GM10248 (cell line): Measurements from ENCODE around the gene ZNF608.

ENCODE experiments used
- CTCF ChIA-PET: fragments of 300-600 bp; sonication (Branson Sonifier 250); formaldehyde crosslinking; extraction: SDS; loops from one replicate; lab custom pipeline; 2021; ENCODE audit warnings: antibody characterized with exemption; lab: Yijun Ruan, JAX
- POLR2A ChIA-PET: fragments of 350-650 bp; sonication (Branson Sonifier 250); formaldehyde crosslinking; extraction: SDS; loops from one replicate; lab custom pipeline; 2020; ENCODE audit warnings: antibody characterized with exemption; lab: Yijun Ruan, JAX
- DNase-seq: peaks from one replicate; pipeline ENCODE4 v3.0.0; 2012; ENCODE audit errors: extremely low spot score
- CTCF ChIP-seq: IDR thresholded peaks from 2 replicates; pipeline ENCODE4 v1.5.1; 2012; ENCODE audit warnings: mild to moderate bottlenecking, low read depth; ENCODE audit errors: extremely low read depth, missing control alignments, control extremely low read depth

ZNF608 gene

GRCh38 chr5:124704594-124705284 lies 41.7 kb downstream of the ZNF608 start:
- POLR2A ChIA-PET, result interaction anchor here (1.1 kb wide), 1 partner anchor 43 kb away, joined by 3 read pairs; no protein-coding TSS in a partner anchor
- TF ChIP-seq CTCF, result no peak
- DNase-seq, result peak; percentile 60
- CTCF ChIA-PET, result interaction anchor here (1.0 to 2.2 kb wide), 5 partner anchors 17 to 44 kb away, joined by 3 to 8 read pairs (median 3); no protein-coding TSS in a partner anchor

GRCh38 chr5:124703995-124704394 lies 42.4 kb downstream of the ZNF608 start:
- ChIA-PET POLR2A (no interaction called here), CTCF (interaction anchor here (1.0 to 1.6 kb wide), 5 partner anchors 9 to 44 kb away, joined by 3 to 6 read pairs (median 3); no protein-coding TSS in a partner anchor)
- no peak for TF ChIP-seq CTCF
- no peak for DNase-seq

GRCh38 chr5:124702525-124702924 lies 43.9 kb downstream of the ZNF608 start:
- POLR2A ChIA-PET, result no interaction called here

GRCh38 chr5:124701873-124702425 lies 44.5 kb downstream of the ZNF608 start:
- ChIA-PET CTCF (interaction anchor here (1.1 to 1.5 kb wide), 2 partner anchors 26 to 45 kb away, joined by 3 read pairs; no protein-coding TSS in a partner anchor), POLR2A (no interaction called here)
- no peak for TF ChIP-seq CTCF
- no peak for DNase-seq

More at GRCh38 chr5:124702525-124702924, 43.9 kb downstream of the ZNF608 start:
- CTCF ChIA-PET, result interaction anchor here (0.9 to 1.6 kb wide), 5 partner anchors 10 to 46 kb away, joined by 3 to 6 read pairs (median 3); no protein-coding TSS in a partner anchor
- DNase-seq, result no peak
- no peak for TF ChIP-seq CTCF

- no peak for DNase-seq
- no peak for TF ChIP-seq CTCF
- ChIA-PET POLR2A (no interaction called here), CTCF (no interaction called here)
Measured at GRCh38 chr5:124701016-124701415, 45.4 kb downstream of the ZNF608 start.

- POLR2A ChIA-PET, result no interaction called here
- CTCF ChIA-PET, result no interaction called here
- no peak for DNase-seq
- TF ChIP-seq CTCF, result no peak
Measured at GRCh38 chr5:124700333-124700732, 46.1 kb downstream of the ZNF608 start.
